KMS-11 (cell line): ENCODE results near the gene EIF2B1.

Experiments
- H2AFZ ChIP-seq: fragments of 200-600 bp; sonication (generic); 2 replicates; pipeline ENCODE4 v1.6.1; 2016; ENCODE audit warnings: antibody characterized with exemption, mixed run types, low read depth
- H3K27ac ChIP-seq: fragments of 200-600 bp; sonication (generic); 2 replicates; pipeline ENCODE4 v1.6.1; 2016; ENCODE audit warnings: mild to moderate bottlenecking, mixed run types
- H3K27me3 ChIP-seq: fragments of 200-600 bp; sonication (generic); 2 replicates; pipeline ENCODE4 v1.6.1; 2017; ENCODE audit warnings: mild to moderate bottlenecking, low read depth, mixed run types, moderate library complexity; ENCODE audit not compliant: insufficient read depth
- H3K36me3 ChIP-seq: fragments of 200-600 bp; sonication (generic); 2 replicates; pipeline ENCODE4 v1.6.1; 2017; ENCODE audit warnings: mild to moderate bottlenecking, mixed run types; ENCODE audit not compliant: insufficient read depth
- H3K4me1 ChIP-seq: fragments of 200-600 bp; sonication (generic); 2 replicates; pipeline ENCODE4 v1.6.1; 2016; ENCODE audit warnings: mild to moderate bottlenecking, low read depth, mixed run types; ENCODE audit not compliant: poor library complexity, severe bottlenecking
- H3K4me2 ChIP-seq: fragments of 200-600 bp; sonication (generic); 2 replicates; pipeline ENCODE4 v1.7.0; 2016; ENCODE audit warnings: mild to moderate bottlenecking, mixed run types
- H3K4me3 ChIP-seq: fragments of 200-600 bp; sonication (generic); IDR thresholded peaks from 2 replicates; pipeline ENCODE4 v1.6.1; 2017; ENCODE audit warnings: low read depth, low read length, mixed read lengths; ENCODE audit not compliant: insufficient read depth
- H3K79me2 ChIP-seq: fragments of 200-600 bp; sonication (generic); 2 replicates; pipeline ENCODE4 v1.6.1; 2016; ENCODE audit warnings: low read depth, mixed run types; ENCODE audit not compliant: insufficient read depth
- H3K9ac ChIP-seq: fragments of 200-600 bp; sonication (generic); 2 replicates; pipeline ENCODE4 v1.6.1; 2016; ENCODE audit warnings: mild to moderate bottlenecking, mixed run types
- H4K20me1 ChIP-seq: fragments of 200-600 bp; sonication (generic); 2 replicates; pipeline ENCODE4 v1.6.1; 2016; ENCODE audit warnings: mild to moderate bottlenecking, mixed run types; ENCODE audit not compliant: insufficient read depth
- CTCF ChIP-seq: fragments of 200-600 bp; sonication (generic); conservative IDR thresholded peaks from 2 replicates; pipeline ENCODE4 v1.6.1; 2017; ENCODE audit warnings: low read depth, mild to moderate bottlenecking, antibody characterized with exemption, low read length, moderate library complexity, mixed read lengths

EIF2B1 gene

GRCh38 chr12:123576611-123577010 lies 56.9 kb downstream of the EIF2B1 start:
- H3K4me2 ChIP-seq, result no peak overlapping the region
- TF ChIP-seq CTCF, result no peak
- no peaks in the 10 kb centered on the region for H3K36me3 ChIP-seq
- H3K79me2 ChIP-seq, result no peaks in the 10 kb centered on the region
- H4K20me1 ChIP-seq, result no peaks in the 10 kb centered on the region
- no peak overlapping the region for H3K9ac ChIP-seq
- no peaks in the 10 kb centered on the region for H3K27me3 ChIP-seq
- H3K4me1 ChIP-seq, result no peaks in the 10 kb centered on the region
- no peak overlapping the region for H3K4me3 ChIP-seq
- no peak overlapping the region for H2AFZ ChIP-seq
- no peak overlapping the region for H3K27ac ChIP-seq

- Histone ChIP-seq H4K20me1 (no peaks in the 10 kb centered on the region), H3K79me2 (no peaks in the 10 kb centered on the region), H3K27me3 (no peaks in the 10 kb centered on the region), H3K4me2 (no peak overlapping the region), H2AFZ (no peak overlapping the region), H3K27ac (no peak overlapping the region), H3K9ac (no peak overlapping the region), H3K4me3 (no peak overlapping the region), H3K4me1 (no peaks in the 10 kb centered on the region), H3K36me3 (no peaks in the 10 kb centered on the region)
- no peak for TF ChIP-seq CTCF
These were observed 59.6 kb downstream of the EIF2B1 start for GRCh38 chr12:123573870-123574269.

- Histone ChIP-seq H3K4me1 (no peaks in the 10 kb centered on the region), H3K79me2 (no peaks in the 10 kb centered on the region), H3K27ac (no peak overlapping the region), H3K9ac (no peak overlapping the region), H3K27me3 (no peaks in the 10 kb centered on the region), H3K4me2 (no peak overlapping the region), H4K20me1 (no peaks in the 10 kb centered on the region), H2AFZ (no peak overlapping the region), H3K4me3 (no peak overlapping the region), H3K36me3 (no peaks in the 10 kb centered on the region)
- no peak for TF ChIP-seq CTCF
These were observed 61.1 kb downstream of the EIF2B1 start for GRCh38 chr12:123572391-123572790.

GRCh38 chr12:123571343-123571813 lies 62.1 kb downstream of the EIF2B1 start:
- Histone ChIP-seq H3K27ac (no peak overlapping the region), H3K9ac (no peak overlapping the region), H3K79me2 (no peaks in the 10 kb centered on the region), H4K20me1 (no peaks in the 10 kb centered on the region), H3K4me1 (no peaks in the 10 kb centered on the region), H2AFZ (no peak overlapping the region), H3K36me3 (no peaks in the 10 kb centered on the region), H3K27me3 (no peaks in the 10 kb centered on the region), H3K4me3 (no peak overlapping the region), H3K4me2 (no peak overlapping the region)
- TF ChIP-seq CTCF, result no peak
